Fibroblast of mammary gland (primary cell): ENCODE results near the gene GNA15.

Experiments used
- DNase-seq: peaks from one replicate; pipeline ENCODE4 v3.0.0-alpha.2; 2010; ENCODE audit warnings: low read depth
- H3K4me3 ChIP-seq: 2 replicates; pipeline ENCODE4 v1.5.1; 2011; ENCODE audit warnings: low read depth, mild to moderate bottlenecking, low read length, moderate library complexity; ENCODE audit not compliant: control insufficient read depth
- CTCF ChIP-seq: conservative IDR thresholded peaks from 2 replicates; pipeline ENCODE4 v1.5.1; 2011; ENCODE audit warnings: low read depth, low read length, inconsistent platforms; ENCODE audit not compliant: control insufficient read depth, insufficient read depth

GNA15 gene

GRCh38 chr19:3154957-3155736 is 19.3 kb downstream of the GNA15 start:
- DNase-seq, result peak; percentile 100
- H3K4me3 ChIP-seq, result peak overlapping the region; percentile 6
- no peak for TF ChIP-seq CTCF

DNA sequence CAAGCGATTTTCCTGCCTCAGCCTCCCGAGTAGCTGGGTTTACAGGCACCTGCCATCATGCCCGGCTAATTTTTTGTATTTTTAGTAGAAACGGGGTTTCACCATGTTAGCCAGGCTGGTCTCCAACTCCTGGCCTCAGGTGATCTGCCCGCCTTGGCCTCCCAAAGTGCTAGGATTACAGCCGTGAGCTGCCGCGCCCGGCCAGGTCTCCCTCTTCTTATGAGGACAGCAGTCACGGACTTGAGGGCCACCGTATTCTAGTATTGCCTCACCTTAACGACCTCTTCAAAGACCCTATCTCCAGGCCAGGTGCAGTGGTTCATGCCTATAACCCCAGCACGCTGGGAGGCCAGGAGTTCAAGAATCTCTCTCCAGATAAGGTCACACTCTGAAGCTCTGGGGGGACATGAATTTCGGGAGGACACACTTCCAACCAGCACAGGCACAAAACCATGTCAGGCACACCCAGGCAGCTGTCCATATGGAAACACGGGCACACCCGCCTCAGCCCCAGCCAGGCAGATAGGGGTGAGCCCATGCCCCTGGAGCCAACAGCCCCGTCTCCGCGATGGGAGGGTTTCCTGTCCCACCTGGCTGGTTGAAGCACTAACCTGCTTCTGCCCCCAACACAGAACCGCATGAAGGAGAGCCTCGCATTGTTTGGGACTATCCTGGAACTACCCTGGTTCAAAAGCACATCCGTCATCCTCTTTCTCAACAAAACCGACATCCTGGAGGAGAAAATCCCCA is 21.4 kb downstream of the GNA15 start:
- no peak for TF ChIP-seq CTCF
- no peak for DNase-seq
- H3K4me3 ChIP-seq, result no peak overlapping the region

- H3K4me3 ChIP-seq, result no peak overlapping the region
- no peak for DNase-seq
- TF ChIP-seq CTCF, result no peak
These were observed 23.7 kb downstream of the GNA15 start for GRCh38 chr19:3159565-3159964.

- DNase-seq, result no peak
- H3K4me3 ChIP-seq, result no peak overlapping the region
- TF ChIP-seq CTCF, result no peak
These were observed 24.4 kb downstream of the GNA15 start for GRCh38 chr19:3160219-3160618.

GRCh38 chr19:3161453-3161852 is 25.6 kb downstream of the GNA15 start:
- H3K4me3 ChIP-seq, result no peak overlapping the region
- no peak for TF ChIP-seq CTCF
- peak; percentile 72 for DNase-seq

DNA sequence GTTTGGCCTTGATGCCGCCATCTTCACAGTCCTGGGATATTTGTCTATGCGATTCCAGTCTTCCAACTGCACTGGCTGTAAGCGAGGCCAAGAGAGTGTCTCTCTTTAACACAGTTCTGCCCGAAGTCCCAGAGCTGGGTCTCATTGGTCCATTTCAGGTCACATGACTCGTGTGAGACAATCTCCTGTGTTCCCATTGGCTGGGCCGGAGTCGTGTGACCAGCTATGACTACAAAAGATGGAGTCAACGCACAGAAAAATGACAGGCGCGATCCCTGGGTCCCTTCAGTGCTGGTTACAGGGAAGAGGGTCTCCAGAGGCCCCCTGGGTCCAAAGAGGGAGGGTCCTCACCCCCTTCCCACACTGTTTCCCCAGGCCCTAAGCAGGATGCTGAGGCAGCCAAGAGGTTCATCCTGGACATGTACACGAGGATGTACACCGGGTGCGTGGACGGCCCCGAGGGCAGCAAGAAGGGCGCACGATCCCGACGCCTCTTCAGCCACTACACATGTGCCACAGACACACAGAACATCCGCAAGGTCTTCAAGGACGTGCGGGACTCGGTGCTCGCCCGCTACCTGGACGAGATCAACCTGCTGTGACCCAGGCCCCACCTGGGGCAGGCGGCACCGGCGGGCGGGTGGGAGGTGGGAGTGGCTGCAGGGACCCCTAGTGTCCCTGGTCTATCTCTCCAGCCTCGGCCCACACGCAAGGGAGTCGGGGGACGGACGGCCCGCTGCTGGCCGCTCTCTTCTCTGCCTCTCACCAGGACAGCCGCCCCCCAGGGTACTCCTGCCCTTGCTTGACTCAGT is 26.8 kb downstream of the GNA15 start:
- peak; percentile 42 for DNase-seq
- no peak for TF ChIP-seq CTCF

More for the DNA sequence above, 26.8 kb downstream of the GNA15 start:
- H3K4me3 ChIP-seq, result no peak overlapping the region
